Natural killer cell (primary cell): Measurements from ENCODE around the gene UBE2E3. TPM values are rescaled to one million over a fixed set of nuclear protein-coding genes. Genes with fewer than 3 reads are reported as not detected.

Source experiments
- ATAC-seq, 3 donors: fragments of 150-1000 bp in 2 of 3; fragments of 200-7000 bp in 1 of 3; cut with Tn5 transposase; 1 replicate in 1 of 3; 2 replicates in 2 of 3; pipeline ENCODE4 v1.10.0; 2021; ENCODE audit warnings: mild to moderate bottlenecking in 2 of 3, moderate library complexity in 2 of 3
- DNase-seq, 2 donors: peaks; one replicate each; pipeline versions ENCODE4 v3.0.0 to v3.0.0-alpha.2; 2013 to 2021; ENCODE audit warnings: mixed read lengths in 1 of 2
- H3K27ac ChIP-seq: one replicate; pipeline ENCODE4 v1.5.1; 2013; ENCODE audit warnings: mild to moderate bottlenecking, low read length
- H3K27me3 ChIP-seq: one replicate; pipeline ENCODE4 v1.6.1; 2013; ENCODE audit warnings: low read length; ENCODE audit not compliant: control insufficient read depth, insufficient read depth
- H3K36me3 ChIP-seq: one replicate; pipeline ENCODE4 v1.6.1; 2013; ENCODE audit warnings: low read length; ENCODE audit not compliant: control insufficient read depth, insufficient read depth
- H3K4me1 ChIP-seq: one replicate; pipeline ENCODE4 v1.6.1; 2013; ENCODE audit warnings: low read length; ENCODE audit not compliant: control insufficient read depth, insufficient read depth
- H3K4me3 ChIP-seq: one replicate; pipeline ENCODE4 v1.5.1; 2013; ENCODE audit warnings: low read length
- H3K9me3 ChIP-seq: one replicate; pipeline ENCODE4 v1.6.1; 2013; ENCODE audit warnings: low read length; ENCODE audit not compliant: control insufficient read depth, insufficient read depth
- H3K27ac Mint-ChIP-seq, 2 donors: one replicate each; pipeline ENCODE4 v1.8.0; 2022; ENCODE audit warnings: mild to moderate bottlenecking in 2 of 2, mixed read lengths in 2 of 2, moderate library complexity in 1 of 2
- H3K27me3 Mint-ChIP-seq, 2 donors: one replicate each; pipeline ENCODE4 v1.8.0; 2022; ENCODE audit warnings: low read depth in 2 of 2, mixed read lengths in 2 of 2
- H3K36me3 Mint-ChIP-seq: one replicate; pipeline ENCODE4 v1.8.0; 2022; ENCODE audit warnings: mixed read lengths
- H3K4me1 Mint-ChIP-seq, 2 donors: one replicate each; pipeline ENCODE4 v1.8.0; 2022; ENCODE audit warnings: mixed read lengths in 2 of 2
- H3K4me3 Mint-ChIP-seq: one replicate; pipeline ENCODE4 v1.8.0; 2022; ENCODE audit warnings: mild to moderate bottlenecking, moderate library complexity, mixed read lengths
- H3K9me3 Mint-ChIP-seq, 2 donors: one replicate each; pipeline ENCODE4 v1.8.0; 2022; ENCODE audit warnings: mixed read lengths in 2 of 2
- WGBS: methylation state at CpG from one replicate; pipeline ENCODE4 v1.1.7; 2013; ENCODE audit warnings: missing lambda C conversion rate; ENCODE audit not compliant: insufficient coverage; 5-methylcytosine and 5-hydroxymethylcytosine counted together
- intact Hi-C: fragments of 100-400 bp; cut with micrococcal nuclease; formaldehyde crosslinking; loops from one replicate; pipeline ENCODE4 v1.14.2; 2022
- total RNA-seq, 4 donors: library from RNA; stranded (reverse); fragments of 120-200 nt in 1 of 4; gene quantifications; one replicate each; pipeline versions ENCODE4 v1.2.3 to v1.2.4, GENCODE V29; 2013 to 2022
- TF ChIP-seq, protein P1 (sequence below): fragments of 200-600 bp; IDR thresholded peaks from one replicate; pipeline ENCODE4 v1.8.0; 2022; ENCODE audit warnings: antibody characterized with exemption

The UBE2E3 gene
- total RNA-seq, 3 donors from 2014 or later (not counting 1 experiment from before 2014, with no cell fraction given): 48.5 to 59.3 (median 52.6) TPM

DNA sequence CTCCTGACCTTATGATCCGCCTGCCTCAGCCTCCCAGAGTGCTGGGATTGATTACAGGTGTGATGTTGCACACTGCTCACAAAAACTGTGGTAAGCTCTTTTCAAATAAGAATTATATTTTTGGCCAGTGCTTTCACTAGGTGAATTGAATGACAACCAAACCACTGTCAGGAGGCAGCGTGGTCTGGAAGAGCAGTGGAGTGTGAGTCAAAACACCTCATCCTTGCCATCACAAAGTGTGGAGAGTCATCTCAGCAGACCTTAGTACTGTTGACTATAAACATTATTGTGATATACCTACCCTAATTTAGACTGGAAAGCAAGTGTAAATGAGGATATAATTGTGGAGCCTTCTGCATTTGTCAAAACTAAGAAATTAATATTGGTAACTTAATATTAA is 61.3 kb downstream of the UBE2E3 start:
- DNase-seq (no peak), ATAC-seq (no peak)
- H3K36me3 ChIP-seq: no peaks in the 10 kb centered on the region
- no peaks in the 10 kb centered on the region for H3K4me1 ChIP-seq
- H3K27me3 ChIP-seq: no peaks in the 10 kb centered on the region
- no peaks in the 10 kb centered on the region for H3K9me3 ChIP-seq
- TF ChIP-seq, protein P1, sequence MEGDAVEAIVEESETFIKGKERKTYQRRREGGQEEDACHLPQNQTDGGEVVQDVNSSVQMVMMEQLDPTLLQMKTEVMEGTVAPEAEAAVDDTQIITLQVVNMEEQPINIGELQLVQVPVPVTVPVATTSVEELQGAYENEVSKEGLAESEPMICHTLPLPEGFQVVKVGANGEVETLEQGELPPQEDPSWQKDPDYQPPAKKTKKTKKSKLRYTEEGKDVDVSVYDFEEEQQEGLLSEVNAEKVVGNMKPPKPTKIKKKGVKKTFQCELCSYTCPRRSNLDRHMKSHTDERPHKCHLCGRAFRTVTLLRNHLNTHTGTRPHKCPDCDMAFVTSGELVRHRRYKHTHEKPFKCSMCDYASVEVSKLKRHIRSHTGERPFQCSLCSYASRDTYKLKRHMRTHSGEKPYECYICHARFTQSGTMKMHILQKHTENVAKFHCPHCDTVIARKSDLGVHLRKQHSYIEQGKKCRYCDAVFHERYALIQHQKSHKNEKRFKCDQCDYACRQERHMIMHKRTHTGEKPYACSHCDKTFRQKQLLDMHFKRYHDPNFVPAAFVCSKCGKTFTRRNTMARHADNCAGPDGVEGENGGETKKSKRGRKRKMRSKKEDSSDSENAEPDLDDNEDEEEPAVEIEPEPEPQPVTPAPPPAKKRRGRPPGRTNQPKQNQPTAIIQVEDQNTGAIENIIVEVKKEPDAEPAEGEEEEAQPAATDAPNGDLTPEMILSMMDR: no peak
- no peak overlapping the region for H3K27ac ChIP-seq
- 86% methylated on average over 2 of the region's 2 CpGs for WGBS
- H3K4me3 Mint-ChIP-seq: no peak overlapping the region
- peaks cover 24 to 38% of the 10 kb centered on the region in 2 donors for H3K4me1 Mint-ChIP-seq
- H3K36me3 Mint-ChIP-seq: no peaks in the 10 kb centered on the region
- intact Hi-C loops: no loop called here
- H3K9me3 Mint-ChIP-seq: no peaks in the 10 kb centered on the region
- H3K27me3 Mint-ChIP-seq: no peaks in the 10 kb centered on the region
- H3K27ac Mint-ChIP-seq: no peak overlapping the region
- H3K4me3 ChIP-seq: no peak overlapping the region

DNA sequence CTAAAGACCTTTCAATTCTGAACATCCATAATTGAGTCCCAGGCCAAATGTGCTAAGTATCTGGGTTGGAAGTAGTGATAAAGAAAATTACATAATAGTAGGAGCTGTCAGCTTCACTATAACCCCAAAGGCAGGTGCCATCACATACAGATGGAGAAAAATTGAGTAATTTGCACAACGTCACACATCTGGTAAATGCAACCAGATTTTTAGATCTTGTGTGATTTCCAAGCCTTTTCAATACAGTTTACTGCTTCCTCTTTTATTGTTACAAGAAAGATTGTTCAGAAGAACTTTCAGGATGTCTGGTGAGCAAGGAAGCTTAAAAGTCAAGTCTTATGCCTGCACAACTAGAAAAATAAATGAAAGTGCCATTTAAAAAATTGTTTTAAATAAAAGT is 62.3 kb downstream of the UBE2E3 start:
- Histone ChIP-seq H3K9me3 (no peaks in the 10 kb centered on the region), H3K27me3 (no peaks in the 10 kb centered on the region), H3K4me1 (no peaks in the 10 kb centered on the region), H3K27ac (no peak overlapping the region), H3K4me3 (no peak overlapping the region), H3K36me3 (no peaks in the 10 kb centered on the region)
- ATAC-seq: no peak
- TF ChIP-seq, protein P1: no peak
- peaks cover 13 to 27% of the 10 kb centered on the region in 2 donors for H3K4me1 Mint-ChIP-seq
- no peaks in the 10 kb centered on the region for H3K36me3 Mint-ChIP-seq
- 70% methylated on average over 1 of the region's 1 CpG for WGBS
- no peak for DNase-seq
- H3K9me3 Mint-ChIP-seq: no peaks in the 10 kb centered on the region
- H3K4me3 Mint-ChIP-seq: no peak overlapping the region
- intact Hi-C loops: no loop called here
- no peak overlapping the region for H3K27ac Mint-ChIP-seq
- H3K27me3 Mint-ChIP-seq: no peaks in the 10 kb centered on the region

DNA sequence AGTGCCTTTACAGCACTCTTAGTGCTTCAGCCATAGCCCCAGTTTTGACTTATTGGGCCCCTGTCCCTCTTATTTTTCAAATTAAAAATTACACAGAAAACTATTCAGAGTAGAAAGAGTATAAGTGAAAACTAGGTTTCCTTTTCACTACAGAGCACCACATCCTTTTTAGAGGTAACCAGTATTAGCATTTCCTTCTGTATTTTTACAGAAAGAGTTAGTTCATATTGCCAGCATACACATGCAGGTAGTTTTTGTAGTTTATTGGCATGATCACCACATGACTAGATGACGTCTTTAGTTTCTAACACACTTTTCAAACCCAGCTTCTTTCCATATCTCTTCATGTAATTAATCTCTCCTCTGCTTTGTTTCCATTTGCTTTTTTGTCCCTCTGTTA is 66.4 kb downstream of the UBE2E3 start:
- peak in 2 of 3 donors; percentile 31 to 52 for ATAC-seq
- H3K27me3 Mint-ChIP-seq: no peaks in the 10 kb centered on the region
- no peaks in the 10 kb centered on the region for H3K36me3 Mint-ChIP-seq
- WGBS: no CpG with 5 or more reads among the region's 1 CpG
- intact Hi-C loops: no loop called here
- H3K9me3 Mint-ChIP-seq: no peaks in the 10 kb centered on the region
- TF ChIP-seq, protein P1: no peak
- Histone ChIP-seq H3K9me3 (no peaks in the 10 kb centered on the region), H3K4me3 (no peak overlapping the region), H3K27me3 (no peaks in the 10 kb centered on the region), H3K27ac (no peak overlapping the region), H3K36me3 (no peaks in the 10 kb centered on the region), H3K4me1 (no peaks in the 10 kb centered on the region)
- DNase-seq: no peak
- H3K4me3 Mint-ChIP-seq: no peak overlapping the region
- no peak overlapping the region for H3K27ac Mint-ChIP-seq
- H3K4me1 Mint-ChIP-seq: peaks cover 7 to 16% of the 10 kb centered on the region in 2 donors

DNA sequence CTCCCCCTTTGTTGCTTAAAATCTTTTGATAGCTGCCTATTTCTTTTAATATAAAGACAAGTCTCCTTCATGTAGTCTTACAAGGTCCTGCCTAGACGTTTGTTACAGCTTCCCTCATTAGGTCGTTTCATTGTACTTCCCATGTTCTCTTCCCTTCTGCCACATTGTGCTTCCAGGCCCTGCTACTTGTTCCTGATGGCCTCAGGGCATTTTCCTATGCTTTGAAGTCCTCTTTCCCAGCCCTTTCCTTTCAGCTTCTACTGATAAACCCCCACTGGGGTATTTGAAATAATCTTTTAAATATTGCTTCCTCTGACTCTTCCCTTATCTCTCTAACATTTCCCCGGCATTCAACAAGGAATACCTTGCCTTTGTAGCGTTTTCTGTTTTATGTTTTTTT is 67.4 kb downstream of the UBE2E3 start:
- H3K4me3 ChIP-seq: no peak overlapping the region
- intact Hi-C loops: no loop called here
- no peak overlapping the region for H3K27ac Mint-ChIP-seq
- peaks cover 9 to 14% of the 10 kb centered on the region in 2 donors for H3K4me1 Mint-ChIP-seq
- DNase-seq (no peak), ATAC-seq (no peak)
- no peaks in the 10 kb centered on the region for H3K9me3 Mint-ChIP-seq
- H3K27ac ChIP-seq: no peak overlapping the region
- no peaks in the 10 kb centered on the region for H3K4me1 ChIP-seq
- no peaks in the 10 kb centered on the region for H3K9me3 ChIP-seq
- no peaks in the 10 kb centered on the region for H3K36me3 Mint-ChIP-seq
- 88% methylated on average over 3 of the region's 4 CpGs for WGBS
- no peaks in the 10 kb centered on the region for H3K27me3 ChIP-seq
- no peaks in the 10 kb centered on the region for H3K36me3 ChIP-seq
- no peak overlapping the region for H3K4me3 Mint-ChIP-seq
- no peaks in the 10 kb centered on the region for H3K27me3 Mint-ChIP-seq
- TF ChIP-seq, protein P1: no peak
